ENCODE results near the gene TDRD12. TPM values are rescaled to one million over a fixed set of nuclear protein-coding genes. Genes with fewer than 3 reads are reported as not detected.

Gene TDRD12
- total and polyA plus RNA-seq, 2 donors (not counting 3 experiments of a cell fraction or from before 2014, with no cell fraction given), result 0.03 to 0.09 TPM

- no peaks in the 10 kb centered on the region for H3K27me3 ChIP-seq (ENCODE audit: control insufficient read depth in 2 of 2, insufficient read depth in 2 of 2, low read length in 2 of 2)
- no peak overlapping the region for H3K27ac ChIP-seq (ENCODE audit: insufficient read depth, low read depth, low read length)
- H3K9me1 ChIP-seq (replicated peaks; ENCODE audit: control insufficient read depth, extremely low read depth, insufficient read depth, low read length), result no peaks in the 10 kb centered on the region
- no peak overlapping the region for H3K4me3 ChIP-seq (replicated peaks in 1 of 3; ENCODE audit: insufficient read depth in 1 of 3, low read depth in 1 of 3, low read length in 3 of 3)
- no peaks in the 10 kb centered on the region for H4K20me1 ChIP-seq (replicated peaks; ENCODE audit: control insufficient read depth, extremely low read depth, insufficient read depth, low read length)
- intact Hi-C loops (cut with micrococcal nuclease) (no loop called here), dilution Hi-C loops (cut with MboI; ENCODE audit: extremely low pct_ligation_motif_present, low sequenced_read_pairs) (no loop called here)
- DNase-seq (ENCODE audit: low read depth, low spot score) (no peak), FAIRE-seq (no peak)
- H3K4me1 ChIP-seq (ENCODE audit: control insufficient read depth, extremely low read depth, insufficient read depth, low read length), result no peaks in the 10 kb centered on the region
- no peaks in the 10 kb centered on the region for H3K79me2 ChIP-seq (ENCODE audit: control insufficient read depth, insufficient read depth, low read length)
- H3K9me3 ChIP-seq (replicated peaks; ENCODE audit: control insufficient read depth, insufficient read depth, low read length), result no peaks in the 10 kb centered on the region
- TF ChIP-seq, protein P1, sequence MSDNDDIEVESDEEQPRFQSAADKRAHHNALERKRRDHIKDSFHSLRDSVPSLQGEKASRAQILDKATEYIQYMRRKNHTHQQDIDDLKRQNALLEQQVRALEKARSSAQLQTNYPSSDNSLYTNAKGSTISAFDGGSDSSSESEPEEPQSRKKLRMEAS (IDR thresholded peaks at IDR 0.05; ENCODE audit: insufficient read depth, insufficient read length), result no peak
- no peak for TF ChIP-seq EZH2 (IDR thresholded peaks at IDR 0.05; ENCODE audit: borderline replicate concordance, low read depth, low read length, severe bottlenecking)
- TF ChIP-seq POLR2A (IDR thresholded peaks at IDR 0.05; ENCODE audit: low read depth, low read length), result no peak
- TF ChIP-seq CTCF (IDR thresholded peaks at IDR 0.05; ENCODE audit: extremely low read depth in 1 of 2, insufficient read depth in 1 of 2, low read depth in 1 of 2, low read length in 2 of 2), result no peak
- POLR2A ChIA-PET, result no interaction called here
- CTCF ChIA-PET, result no interaction called here
- BruUV-seq (replicated peaks), result no TSS peak
- H3K9ac ChIP-seq (replicated peaks; ENCODE audit: extremely low read depth, insufficient read depth, low read length), result no peak overlapping the region
- H3K4me2 ChIP-seq (ENCODE audit: insufficient read depth, low read length), result no peak overlapping the region
- no peaks in the 10 kb centered on the region for H3K36me3 ChIP-seq (ENCODE audit: control insufficient read depth in 2 of 2, extremely low read depth in 1 of 2, insufficient read depth in 2 of 2, low read length in 2 of 2)
- H2AFZ ChIP-seq (ENCODE audit: low read depth, low read length), result no peak overlapping the region
Observed at GRCh38 chr19:32830231-32831014, 110.9 kb downstream of the TDRD12 start.

- POLR2A ChIA-PET, result no interaction called here
- Histone ChIP-seq H3K9me3 (replicated peaks; ENCODE audit: control insufficient read depth, insufficient read depth, low read length) (no peaks in the 10 kb centered on the region), H3K9ac (replicated peaks; ENCODE audit: extremely low read depth, insufficient read depth, low read length) (no peak overlapping the region), H2AFZ (ENCODE audit: low read depth, low read length) (no peak overlapping the region), H3K9me1 (replicated peaks; ENCODE audit: control insufficient read depth, extremely low read depth, insufficient read depth, low read length) (no peaks in the 10 kb centered on the region), H3K27ac (ENCODE audit: insufficient read depth, low read depth, low read length) (no peak overlapping the region), H3K4me1 (ENCODE audit: control insufficient read depth, extremely low read depth, insufficient read depth, low read length) (no peaks in the 10 kb centered on the region), H3K36me3 (ENCODE audit: control insufficient read depth in 2 of 2, extremely low read depth in 1 of 2, insufficient read depth in 2 of 2, low read length in 2 of 2) (no peaks in the 10 kb centered on the region), H3K4me3 (replicated peaks in 1 of 3; ENCODE audit: insufficient read depth in 1 of 3, low read depth in 1 of 3, low read length in 3 of 3) (no peak overlapping the region), H3K27me3 (ENCODE audit: control insufficient read depth in 2 of 2, insufficient read depth in 2 of 2, low read length in 2 of 2) (no peaks in the 10 kb centered on the region), H3K79me2 (ENCODE audit: control insufficient read depth, insufficient read depth, low read length) (no peaks in the 10 kb centered on the region), H4K20me1 (replicated peaks; ENCODE audit: control insufficient read depth, extremely low read depth, insufficient read depth, low read length) (no peaks in the 10 kb centered on the region), H3K4me2 (ENCODE audit: insufficient read depth, low read length) (no peak overlapping the region)
- FAIRE-seq (no peak), DNase-seq (ENCODE audit: low read depth, low spot score) (no peak)
- intact Hi-C loops (cut with micrococcal nuclease) (no loop called here), dilution Hi-C loops (cut with MboI; ENCODE audit: extremely low pct_ligation_motif_present, low sequenced_read_pairs) (no loop called here)
- CTCF ChIA-PET, result no interaction called here
- no TSS peak for BruUV-seq (replicated peaks)
- no peak for TF ChIP-seq MYC (IDR thresholded peaks at IDR 0.05; ENCODE audit: low read depth, low read length)
- TF ChIP-seq EZH2 (IDR thresholded peaks at IDR 0.05; ENCODE audit: borderline replicate concordance, low read depth, low read length, severe bottlenecking), result no peak
- no peak for TF ChIP-seq POLR2A (IDR thresholded peaks at IDR 0.05; ENCODE audit: low read depth, low read length)
- no peak for TF ChIP-seq JUN (IDR thresholded peaks at IDR 0.05; ENCODE audit: borderline replicate concordance, insufficient read depth, insufficient read length, low read depth)
- TF ChIP-seq POLR2AphosphoS5 (IDR thresholded peaks at IDR 0.05; ENCODE audit: insufficient read depth, low read depth, low read length), result no peak
- no peak for TF ChIP-seq FOS (IDR thresholded peaks at IDR 0.05; ENCODE audit: borderline replicate concordance, insufficient read depth, low read length)
- no peak for TF ChIP-seq GATA2 (IDR thresholded peaks at IDR 0.05; ENCODE audit: insufficient read depth, insufficient read length, low read depth, low read length)
- TF ChIP-seq, protein P1 (IDR thresholded peaks at IDR 0.05; ENCODE audit: insufficient read depth, insufficient read length), result no peak
- TF ChIP-seq CTCF (IDR thresholded peaks at IDR 0.05; ENCODE audit: extremely low read depth in 1 of 2, insufficient read depth in 1 of 2, low read depth in 1 of 2, low read length in 2 of 2), result no peak
Observed at GRCh38 chr19:32831611-32832010, 112.0 kb downstream of the TDRD12 start.
